Transverse colon (tissue), 4 donors: ENCODE results near the gene TUBA8.

Experiments
- CTCF ChIP-seq, 5 experiments: fragments of 200-600 bp in 3 of 5; fragments of 450-650 bp in 2 of 5; sonication (generic) in 3 of 5; IDR thresholded peaks; 1 replicate in 2 of 5; 2 replicates in 3 of 5; pipeline ENCODE4 v1.5.1; 2016 to 2017; ENCODE audit warnings: antibody characterized with exemption in 5 of 5, inconsistent platforms in 3 of 5, mild to moderate bottlenecking in 2 of 5, moderate library complexity in 1 of 5
- EP300 ChIP-seq: sonication (generic); formaldehyde crosslinking; IDR thresholded peaks from one replicate; pipeline ENCODE4 v1.6.1; 2017; ENCODE audit warnings: antibody characterized with exemption, low read depth
- POLR2A ChIP-seq: fragments of 450-650 bp; IDR thresholded peaks from one replicate; pipeline ENCODE4 v1.6.1; 2016; ENCODE audit warnings: antibody characterized with exemption, mild to moderate bottlenecking, moderate library complexity
- POLR2AphosphoS5 ChIP-seq, 3 donors: sonication (generic); formaldehyde crosslinking; IDR thresholded peaks; one replicate each; pipeline ENCODE4 v1.6.1; 2016; ENCODE audit warnings: antibody characterized with exemption in 3 of 3

GRCh38 chr22:18114495-18114894, 3.9 kb downstream of the TUBA8 start:
- TF ChIP-seq CTCF (IDR thresholded peaks at IDR 0.05) (no peak), POLR2AphosphoS5 (IDR thresholded peaks at IDR 0.05) (no peak), POLR2A (no peak), EP300 (no peak)
